Neural progenitor cell (in vitro differentiated cells): ENCODE results near the gene MUC5AC.
"Not testable (repeated sequence)": the region's sequence is repeated elsewhere in the genome, so short reads cannot be mapped to it uniquely, and the experiment has no call there.

ENCODE experiments used
- CTCF ChIP-seq: fragments of 200-600 bp; sonication (generic); IDR thresholded peaks from 2 replicates; pipeline ENCODE4 v1.5.1; 2017; ENCODE audit warnings: antibody characterized with exemption, mild to moderate bottlenecking
- EZH2 ChIP-seq: fragments of 200-600 bp; sonication (generic); IDR thresholded peaks from 2 replicates; pipeline ENCODE4 v1.6.1; 2017; ENCODE audit warnings: antibody characterized with exemption, mild to moderate bottlenecking, moderate library complexity
- EZH2phosphoT487 ChIP-seq: fragments of 200-600 bp; sonication (generic); IDR thresholded peaks from 2 replicates; pipeline ENCODE4 v1.6.1; 2017; ENCODE audit warnings: antibody characterized with exemption

GRCh38 chr11:1215826-1216225, 58.1 kb downstream of the MUC5AC start:
- TF ChIP-seq CTCF, EZH2phosphoT487, EZH2: not testable (repeated sequence)
